ENCODE results near the gene MYO5B. TPM values are rescaled to one million over a fixed set of nuclear protein-coding genes. Genes with fewer than 3 reads are reported as not detected.

The MYO5B gene
- total and polyA plus RNA-seq, 2 of the 4 experiments (the other 2 are of a cell fraction) = 0.24 to 0.54 TPM

DNA sequence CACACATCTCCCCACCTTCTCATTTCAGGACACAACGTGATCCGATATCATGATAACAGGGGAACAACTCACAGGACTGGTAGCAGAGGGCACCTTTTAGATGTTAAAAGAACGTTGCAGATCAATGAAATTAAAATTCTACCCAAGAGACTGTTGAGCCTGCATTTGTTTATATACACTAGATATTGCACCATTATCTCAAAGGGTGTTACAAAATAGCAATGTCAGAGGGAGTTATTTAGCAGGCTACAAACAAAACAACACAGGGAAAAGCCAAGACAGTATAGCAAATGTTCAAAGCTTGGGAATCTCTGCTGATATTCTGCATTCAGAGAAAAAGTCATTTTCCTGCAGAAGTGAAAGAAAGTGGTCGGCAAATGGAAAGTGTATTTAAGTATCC lies 139.5 kb downstream of the MYO5B start:
- H2AFZ ChIP-seq (replicated peaks; ENCODE audit: low read length, poor library complexity) = no peak overlapping the region
- intact Hi-C loops (cut with micrococcal nuclease) = loop anchor here (10.0 kb wide), 1 partner anchor 61 kb away; no protein-coding TSS in a partner anchor

More for the DNA sequence above, 139.5 kb downstream of the MYO5B start:
- H3K14ac ChIP-seq (replicated peaks; ENCODE audit: low read depth, low read length) = no peak overlapping the region
- no peaks in the 10 kb centered on the region for H3K9me3 ChIP-seq (ENCODE audit: control insufficient read depth, insufficient read depth, low read length)
- no peak overlapping the region for H4K91ac ChIP-seq (ENCODE audit: insufficient read depth, low read depth, low read length)
- no peak overlapping the region for H3K9ac ChIP-seq (ENCODE audit: low read depth, low read length)
- ChIA-PET CTCF (no interaction called here), POLR2A (ENCODE audit: unreplicated experiment) (no interaction called here)
- no peak for DNase-seq
- H4K8ac ChIP-seq (ENCODE audit: low read depth in 2 of 2, low read length in 2 of 2) = no peak overlapping the region
- H3K36me3 ChIP-seq (ENCODE audit: control insufficient read depth, insufficient read depth, low read length) = no peaks in the 10 kb centered on the region
- H3K23ac ChIP-seq (ENCODE audit: low read depth, low read length) = no peak overlapping the region
- WGBS, 2 experiments (ENCODE audit: extremely low coverage in 2 of 2, insufficient read length in 1 of 2) = no CpG with 5 or more reads among the region's 4 CpGs
- dilution Hi-C loops (cut with HindIII; ENCODE audit: low sequenced_read_pairs, unreplicated experiment) = no loop called here
- H3K79me1 ChIP-seq (ENCODE audit: low read depth in 1 of 2, low read length in 2 of 2) = no peaks in the 10 kb centered on the region
- in situ Hi-C loops (cut with MboI; ENCODE audit: low sequenced_read_pairs) = no loop called here
- H3K27me3 ChIP-seq (ENCODE audit: control insufficient read depth, insufficient read depth, low read length) = no peaks in the 10 kb centered on the region
- H3K18ac ChIP-seq (ENCODE audit: low read depth, low read length) = no peak overlapping the region
- no peak overlapping the region for H3K56ac ChIP-seq (ENCODE audit: extremely low read depth, insufficient read depth, low read length)
- H3K4me3 ChIP-seq (ENCODE audit: insufficient read depth, low read depth, low read length) = no peak overlapping the region
- no peak overlapping the region for H4K5ac ChIP-seq (ENCODE audit: low read depth, low read length)
- H2BK20ac ChIP-seq (ENCODE audit: low read depth, low read length) = no peak overlapping the region
- H3K9me1 ChIP-seq (ENCODE audit: insufficient read depth, low read length) = no peaks in the 10 kb centered on the region
- no peaks in the 10 kb centered on the region for H4K20me1 ChIP-seq (ENCODE audit: insufficient read depth, low read length)
- H3K27ac ChIP-seq (ENCODE audit: insufficient read depth, low read length) = no peak overlapping the region
- no peak overlapping the region for H2AK5ac ChIP-seq (ENCODE audit: low read depth, low read length)
- H2BK120ac ChIP-seq (ENCODE audit: low read depth, low read length) = no peak overlapping the region
- no TSS peak for BruUV-seq (replicated peaks)
- H3K4ac ChIP-seq (ENCODE audit: low read depth, low read length) = no peak overlapping the region
- ATAC-seq (ENCODE audit: low read depth) = no peak
- no peak overlapping the region for H2BK15ac ChIP-seq (ENCODE audit: low read depth, low read length)
- H3K4me1 ChIP-seq (ENCODE audit: control insufficient read depth, insufficient read depth, low read length) = no peaks in the 10 kb centered on the region
- no peak overlapping the region for H2AK9ac ChIP-seq (replicated peaks; ENCODE audit: low read depth, low read length, poor library complexity)
- TF ChIP-seq, protein P1, sequence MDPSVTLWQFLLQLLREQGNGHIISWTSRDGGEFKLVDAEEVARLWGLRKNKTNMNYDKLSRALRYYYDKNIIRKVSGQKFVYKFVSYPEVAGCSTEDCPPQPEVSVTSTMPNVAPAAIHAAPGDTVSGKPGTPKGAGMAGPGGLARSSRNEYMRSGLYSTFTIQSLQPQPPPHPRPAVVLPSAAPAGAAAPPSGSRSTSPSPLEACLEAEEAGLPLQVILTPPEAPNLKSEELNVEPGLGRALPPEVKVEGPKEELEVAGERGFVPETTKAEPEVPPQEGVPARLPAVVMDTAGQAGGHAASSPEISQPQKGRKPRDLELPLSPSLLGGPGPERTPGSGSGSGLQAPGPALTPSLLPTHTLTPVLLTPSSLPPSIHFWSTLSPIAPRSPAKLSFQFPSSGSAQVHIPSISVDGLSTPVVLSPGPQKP (IDR thresholded peaks at IDR 0.05; ENCODE audit: borderline replicate concordance, low read depth, low read length) = no peak
- TF ChIP-seq MAFK (IDR thresholded peaks at IDR 0.05; ENCODE audit: low read depth, low read length) (no peak), RFX5 (IDR thresholded peaks at IDR 0.05; ENCODE audit: low read depth, low read length) (no peak), BHLHE40 (IDR thresholded peaks at IDR 0.05; ENCODE audit: low read depth, low read length) (no peak), CHD1 (IDR thresholded peaks at IDR 0.05; ENCODE audit: low read depth, low read length) (no peak), MAZ (IDR thresholded peaks at IDR 0.05; ENCODE audit: borderline replicate concordance, low read depth, low read length) (no peak), FOS (IDR thresholded peaks at IDR 0.05; ENCODE audit: low read depth, low read length) (no peak), NFE2L2 (IDR thresholded peaks at IDR 0.05; ENCODE audit: low read depth, low read length) (no peak), SMC3 (IDR thresholded peaks at IDR 0.05; ENCODE audit: low read depth, low read length) (no peak), CEBPB (IDR thresholded peaks at IDR 0.05; ENCODE audit: low read depth, low read length) (no peak), MXI1 (IDR thresholded peaks at IDR 0.05; ENCODE audit: borderline replicate concordance, low read depth, low read length) (no peak)
- TF ChIP-seq, protein P2, sequence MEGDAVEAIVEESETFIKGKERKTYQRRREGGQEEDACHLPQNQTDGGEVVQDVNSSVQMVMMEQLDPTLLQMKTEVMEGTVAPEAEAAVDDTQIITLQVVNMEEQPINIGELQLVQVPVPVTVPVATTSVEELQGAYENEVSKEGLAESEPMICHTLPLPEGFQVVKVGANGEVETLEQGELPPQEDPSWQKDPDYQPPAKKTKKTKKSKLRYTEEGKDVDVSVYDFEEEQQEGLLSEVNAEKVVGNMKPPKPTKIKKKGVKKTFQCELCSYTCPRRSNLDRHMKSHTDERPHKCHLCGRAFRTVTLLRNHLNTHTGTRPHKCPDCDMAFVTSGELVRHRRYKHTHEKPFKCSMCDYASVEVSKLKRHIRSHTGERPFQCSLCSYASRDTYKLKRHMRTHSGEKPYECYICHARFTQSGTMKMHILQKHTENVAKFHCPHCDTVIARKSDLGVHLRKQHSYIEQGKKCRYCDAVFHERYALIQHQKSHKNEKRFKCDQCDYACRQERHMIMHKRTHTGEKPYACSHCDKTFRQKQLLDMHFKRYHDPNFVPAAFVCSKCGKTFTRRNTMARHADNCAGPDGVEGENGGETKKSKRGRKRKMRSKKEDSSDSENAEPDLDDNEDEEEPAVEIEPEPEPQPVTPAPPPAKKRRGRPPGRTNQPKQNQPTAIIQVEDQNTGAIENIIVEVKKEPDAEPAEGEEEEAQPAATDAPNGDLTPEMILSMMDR (conservative IDR thresholded peaks at IDR 0.05; ENCODE audit: low read depth, low read length) = no peak
- TF ChIP-seq, protein P3, sequence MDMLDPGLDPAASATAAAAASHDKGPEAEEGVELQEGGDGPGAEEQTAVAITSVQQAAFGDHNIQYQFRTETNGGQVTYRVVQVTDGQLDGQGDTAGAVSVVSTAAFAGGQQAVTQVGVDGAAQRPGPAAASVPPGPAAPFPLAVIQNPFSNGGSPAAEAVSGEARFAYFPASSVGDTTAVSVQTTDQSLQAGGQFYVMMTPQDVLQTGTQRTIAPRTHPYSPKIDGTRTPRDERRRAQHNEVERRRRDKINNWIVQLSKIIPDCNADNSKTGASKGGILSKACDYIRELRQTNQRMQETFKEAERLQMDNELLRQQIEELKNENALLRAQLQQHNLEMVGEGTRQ (IDR thresholded peaks at IDR 0.05; ENCODE audit: low read depth, low read length) = no peak
- H2BK5ac ChIP-seq (ENCODE audit: low read depth, low read length, poor library complexity, severe bottlenecking) = no peak overlapping the region
- no peak overlapping the region for H3K4me2 ChIP-seq (ENCODE audit: low read depth, low read length)

All from IMR-90 (cell line).